Ascending aorta (tissue), 2 donors: ENCODE data around the gene CPPED1. TPM values are rescaled to one million over a fixed set of nuclear protein-coding genes. Genes with fewer than 3 reads are reported as not detected.
"Not testable (repeated sequence)": the region's sequence is repeated elsewhere in the genome, so short reads cannot be mapped to it uniquely, and the experiment has no call there.

ENCODE experiments used
- DNase-seq, 2 donors: peaks; one replicate each; pipeline ENCODE4 v3.0.0-alpha.2; 2019; ENCODE audit warnings: low spot score in 2 of 2
- H3K27ac ChIP-seq, 2 donors: fragments of 200-600 bp; sonication (generic); one replicate each; pipeline ENCODE4 v1.5.1; 2016 to 2017; ENCODE audit warnings: mild to moderate bottlenecking in 1 of 2
- H3K27me3 ChIP-seq: fragments of 200-600 bp; sonication (generic); one replicate; pipeline ENCODE4 v1.5.1; 2017
- H3K36me3 ChIP-seq, 2 donors: fragments of 200-600 bp; sonication (generic); one replicate each; pipeline ENCODE4 v1.5.1; 2016
- H3K4me1 ChIP-seq, 2 donors: fragments of 200-600 bp; sonication (generic); one replicate each; pipeline ENCODE4 v1.5.1; 2016 to 2017; ENCODE audit warnings: mild to moderate bottlenecking in 1 of 2
- H3K4me3 ChIP-seq, 2 donors: fragments of 200-600 bp; sonication (generic); one replicate each; pipeline ENCODE4 v1.5.1; 2016 to 2017; ENCODE audit warnings: mild to moderate bottlenecking in 1 of 2
- H3K9me3 ChIP-seq, 2 donors: fragments of 200-600 bp; sonication (generic); one replicate each; pipeline ENCODE4 v1.5.1; 2016
- CTCF ChIP-seq, 3 experiments: fragments of 200-600 bp in 2 of 3; fragments of 450-650 bp in 1 of 3; sonication (generic) in 2 of 3; IDR thresholded peaks; one replicate each; pipeline ENCODE4 v1.5.1; 2016 to 2019; ENCODE audit warnings: antibody characterized with exemption in 3 of 3, mild to moderate bottlenecking in 1 of 3, moderate library complexity in 1 of 3
- intact Hi-C: fragments of 100-400 bp; cut with DNase I; formaldehyde crosslinking; loops from one replicate; pipeline ENCODE4 v1.15.1; 2023
- total RNA-seq: library from RNA; depleted of rRNA; stranded (reverse); fragments of >200 nt; gene quantifications from one replicate; pipeline ENCODE4 v1.1.0, GENCODE V29; 2016

The CPPED1 gene
- total RNA-seq, 1 donor from 2014 or later = 13.3 TPM

- no peak for TF ChIP-seq CTCF (IDR thresholded peaks at IDR 0.05)
- intact Hi-C loops = no loop called here
- no peak for DNase-seq
- Histone ChIP-seq H3K27me3 (no peaks in the 10 kb centered on the region), H3K9me3 (no peaks in the 10 kb centered on the region), H3K4me3 (no peak overlapping the region), H3K36me3 (no peaks in the 10 kb centered on the region), H3K27ac (no peak overlapping the region), H3K4me1 (no peaks in the 10 kb centered on the region)
These were observed 8.9 kb downstream of the CPPED1 start for GRCh38 chr16:12794486-12795387.

GRCh38 chr16:12793865-12794240, 9.8 kb downstream of the CPPED1 start:
- H3K27ac ChIP-seq = no peak overlapping the region
- H3K9me3 ChIP-seq = no peaks in the 10 kb centered on the region
- TF ChIP-seq CTCF (IDR thresholded peaks at IDR 0.05) = no peak
- H3K4me3 ChIP-seq = no peak overlapping the region
- H3K36me3 ChIP-seq = no peaks in the 10 kb centered on the region
- intact Hi-C loops = no loop called here
- no peak for DNase-seq
- H3K27me3 ChIP-seq = no peaks in the 10 kb centered on the region
- no peaks in the 10 kb centered on the region for H3K4me1 ChIP-seq

GRCh38 chr16:12793120-12793864, 10.4 kb downstream of the CPPED1 start:
- H3K4me3 ChIP-seq = no peak overlapping the region
- H3K9me3 ChIP-seq = no peaks in the 10 kb centered on the region
- no peak overlapping the region for H3K27ac ChIP-seq
- no peaks in the 10 kb centered on the region for H3K4me1 ChIP-seq
- H3K27me3 ChIP-seq = no peaks in the 10 kb centered on the region
- no peak for DNase-seq
- intact Hi-C loops = no loop called here
- no peaks in the 10 kb centered on the region for H3K36me3 ChIP-seq
- no peak for TF ChIP-seq CTCF (IDR thresholded peaks at IDR 0.05)

GRCh38 chr16:12792528-12792927, 11.2 kb downstream of the CPPED1 start:
- not testable (repeated sequence) for H3K4me1 ChIP-seq

GRCh38 chr16:12791340-12791739, 12.3 kb downstream of the CPPED1 start:
- H3K4me1 ChIP-seq = no peaks in the 10 kb centered on the region
- H3K36me3 ChIP-seq = no peaks in the 10 kb centered on the region
- no peak for TF ChIP-seq CTCF (IDR thresholded peaks at IDR 0.05)
- DNase-seq = no peak
- H3K27me3 ChIP-seq = no peaks in the 10 kb centered on the region
- no peak overlapping the region for H3K4me3 ChIP-seq
- intact Hi-C loops = no loop called here
- H3K27ac ChIP-seq = no peak overlapping the region
- H3K9me3 ChIP-seq = peaks cover 0 to 9% of the 10 kb centered on the region in 2 donors

More at GRCh38 chr16:12792528-12792927, 11.2 kb downstream of the CPPED1 start:
- H3K27me3 ChIP-seq, H3K27ac ChIP-seq, H3K4me3 ChIP-seq, intact Hi-C loops, DNase-seq, H3K36me3 ChIP-seq, H3K9me3 ChIP-seq: not testable (repeated sequence)

- intact Hi-C loops = no loop called here
- DNase-seq = no peak
- H3K9me3 ChIP-seq = peaks cover 0 to 9% of the 10 kb centered on the region in 2 donors
- no peak overlapping the region for H3K4me3 ChIP-seq
- H3K27me3 ChIP-seq = no peaks in the 10 kb centered on the region
- no peaks in the 10 kb centered on the region for H3K36me3 ChIP-seq
- no peak for TF ChIP-seq CTCF (IDR thresholded peaks at IDR 0.05)
- no peak overlapping the region for H3K27ac ChIP-seq
- no peaks in the 10 kb centered on the region for H3K4me1 ChIP-seq
These were observed 14.9 kb downstream of the CPPED1 start for GRCh38 chr16:12788758-12789157.
